G401.6 (cell line): ENCODE results near the gene IPO5.
"Not testable (repeated sequence)": the region's sequence is repeated elsewhere in the genome, so short reads cannot be mapped to it uniquely, and the experiment has no call there.

ENCODE experiments used
- FAIRE-seq: peaks from 2 replicates; lab custom pipeline; 2012; peaks lifted over from hg19 to GRCh38; lab: Jason Lieb, UNC

IPO5 gene

GRCh38 chr13:97949316-97949715 lies 4.2 kb upstream of the IPO5 start:
- FAIRE-seq: not testable (repeated sequence)

- FAIRE-seq: no peak
Measured at GRCh38 chr13:97951376-97951775, 2.1 kb upstream of the IPO5 start.

GRCh38 chr13:97952831-97953230 lies 644 bp upstream of the IPO5 start:
- not testable (repeated sequence) for FAIRE-seq

DNA sequence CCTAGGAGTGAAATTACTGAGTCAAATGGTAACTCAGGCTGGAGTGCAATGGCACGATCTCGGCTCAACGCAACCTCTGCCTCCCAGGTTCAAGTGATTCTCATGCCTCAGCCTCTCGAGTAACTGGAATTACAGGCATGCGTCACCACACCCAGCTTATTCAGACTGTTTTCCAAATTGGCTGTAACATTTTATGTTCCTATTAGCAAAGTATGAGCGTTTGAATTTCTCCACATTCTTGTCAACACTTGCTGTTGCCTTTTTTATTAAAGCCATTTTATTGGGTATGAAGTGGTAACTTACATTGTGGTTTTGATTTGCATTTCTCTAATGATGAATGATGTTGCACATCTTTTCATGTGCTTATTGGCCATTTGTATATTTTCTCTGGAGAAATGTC lies 7.9 kb downstream of the IPO5 start:
- no peak for FAIRE-seq

DNA sequence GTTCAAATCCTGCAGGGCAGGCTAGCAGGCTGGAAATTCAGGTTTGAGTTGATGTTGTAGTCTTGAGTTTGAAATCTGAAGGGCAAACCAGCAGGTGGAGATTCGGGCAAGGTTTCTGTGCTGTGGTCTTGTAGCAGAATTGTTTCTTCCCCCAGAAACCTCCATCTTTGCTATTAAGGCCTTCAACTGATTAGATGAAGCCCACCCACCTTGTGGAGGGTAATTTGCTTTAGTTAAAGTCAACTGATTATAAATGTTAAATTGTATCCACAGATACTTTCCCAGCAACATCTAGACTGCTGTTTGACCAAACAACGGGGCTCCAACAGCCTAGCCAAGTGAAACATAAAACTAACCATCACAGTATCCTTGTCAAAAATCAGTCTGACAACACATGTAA lies 9.4 kb downstream of the IPO5 start:
- FAIRE-seq: no peak

DNA sequence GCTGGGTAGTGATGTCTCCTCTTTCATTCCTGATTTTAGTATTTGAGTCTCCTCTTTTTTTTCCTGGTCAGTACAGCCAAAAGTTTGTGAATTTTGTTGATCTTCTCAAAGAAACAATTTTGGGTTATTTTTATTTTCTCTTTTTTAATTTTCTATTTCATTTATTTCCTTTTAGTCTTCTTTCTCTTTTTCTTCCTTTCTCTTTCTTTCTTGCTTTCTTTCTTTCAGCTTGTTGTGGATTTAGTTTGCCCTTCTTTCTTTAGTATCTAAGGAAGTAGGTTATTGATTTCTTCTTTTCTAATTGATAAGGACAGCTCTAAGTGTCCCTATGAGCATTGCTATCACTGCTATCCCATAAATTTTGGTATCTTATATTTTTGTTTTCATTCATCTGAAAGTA lies 13.8 kb downstream of the IPO5 start:
- FAIRE-seq: no peak

- no peak for FAIRE-seq
Measured at GRCh38 chr13:97967948-97968347, 14.5 kb downstream of the IPO5 start.

GRCh38 chr13:97971519-97971918 lies 18.0 kb downstream of the IPO5 start:
- FAIRE-seq: no peak

DNA sequence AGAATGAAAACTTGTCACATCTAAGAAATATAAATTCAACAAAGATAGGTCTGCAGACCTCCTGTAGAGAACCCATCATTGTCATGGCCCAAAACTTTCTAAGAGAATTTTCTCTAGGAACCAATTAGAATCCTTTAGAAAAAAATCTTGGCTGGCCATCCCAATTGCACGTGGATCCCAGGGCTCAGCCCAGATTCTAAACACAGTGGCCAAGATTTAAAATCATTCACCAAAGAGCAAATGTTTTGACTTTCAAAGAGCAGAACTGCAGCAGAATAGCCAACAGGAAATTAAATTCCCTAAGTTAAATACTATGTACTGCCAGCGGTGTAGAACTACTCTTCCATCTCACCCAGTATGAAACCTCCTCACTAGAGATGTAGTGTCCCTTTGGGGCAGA lies 21.3 kb downstream of the IPO5 start:
- no peak for FAIRE-seq

- FAIRE-seq: no peak
Measured at GRCh38 chr13:97975280-97975847, 21.9 kb downstream of the IPO5 start.

DNA sequence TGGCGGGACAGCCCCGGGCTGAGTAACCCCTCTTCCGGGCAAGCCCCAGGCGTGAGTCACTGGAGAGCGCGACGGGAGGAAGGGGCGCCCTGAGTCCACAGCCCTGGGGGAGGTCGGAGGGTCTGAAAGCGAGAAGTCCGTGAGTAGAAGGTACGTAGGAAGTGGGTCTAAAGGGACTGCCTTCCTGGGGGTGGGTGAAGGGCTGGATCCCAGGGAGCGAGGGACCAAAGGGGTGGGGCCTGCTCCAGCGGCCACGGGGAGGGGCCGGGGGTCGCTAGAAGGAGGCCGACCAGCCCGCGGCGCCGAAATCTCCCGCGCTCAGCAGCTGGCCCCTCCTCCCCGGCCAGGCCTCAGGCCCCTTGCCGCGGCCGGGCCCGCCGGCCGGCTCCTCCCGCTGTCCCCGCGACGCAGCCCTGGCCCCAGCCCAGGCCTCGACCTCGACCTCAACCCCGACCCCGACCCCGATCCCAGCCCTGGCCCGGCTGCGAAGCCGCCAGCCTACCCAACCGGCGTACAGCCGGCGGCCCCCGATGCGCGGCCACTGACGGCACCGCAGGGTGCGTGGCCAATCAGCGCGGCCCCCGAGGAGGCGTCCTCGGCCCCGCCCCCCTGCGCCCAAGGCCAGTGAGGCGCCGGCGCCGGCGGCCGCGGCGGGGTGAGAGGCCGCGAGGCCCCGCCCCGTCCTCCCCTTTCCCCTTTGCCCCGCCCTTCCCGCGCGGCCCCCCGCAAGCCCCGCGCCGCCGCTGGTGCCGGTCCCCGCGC lies 22.6 kb downstream of the IPO5 start:
- peak; percentile 17 for FAIRE-seq

DNA sequence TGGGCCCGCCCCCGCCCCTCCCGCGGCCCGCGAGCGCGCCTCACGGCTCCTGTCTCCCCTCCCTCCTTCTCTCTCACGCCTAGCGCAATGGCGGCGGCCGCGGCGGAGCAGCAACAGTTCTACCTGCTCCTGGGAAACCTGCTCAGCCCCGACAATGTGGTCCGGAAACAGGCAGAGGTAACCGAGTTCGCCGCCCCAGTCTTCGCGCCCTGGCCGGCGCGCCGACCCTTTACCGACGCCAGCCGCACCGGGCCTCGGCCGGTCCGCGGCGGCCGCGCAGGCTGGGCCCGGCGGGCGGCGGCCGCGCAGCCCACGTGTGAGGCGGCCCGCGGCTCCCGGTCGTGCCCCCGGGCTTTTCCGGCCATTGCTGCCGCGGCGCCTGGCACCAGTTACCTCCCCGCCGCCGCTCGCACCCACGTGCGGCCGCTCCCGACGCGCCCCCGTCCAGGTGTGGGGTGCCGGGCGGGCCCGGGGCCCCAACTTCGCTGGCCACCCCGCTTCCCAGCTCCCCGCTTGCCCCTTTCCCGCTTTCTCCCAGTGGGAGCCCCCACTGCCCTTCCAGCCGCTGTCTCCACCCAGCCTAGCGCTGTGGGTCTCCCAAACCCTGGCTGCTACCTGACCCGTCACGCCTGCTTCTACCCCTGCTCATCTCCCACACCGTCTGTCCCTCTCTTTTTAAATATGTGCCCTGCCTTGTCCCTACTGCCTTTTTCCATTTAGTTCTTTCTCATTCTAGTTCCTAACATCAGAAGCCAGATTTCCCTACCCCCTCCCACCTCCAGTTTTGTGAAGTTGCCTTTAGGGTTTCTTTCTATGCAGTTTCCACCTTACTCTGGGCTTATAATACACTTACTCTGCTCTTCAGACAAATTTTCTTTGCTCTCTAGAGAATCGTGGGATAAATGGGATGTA lies 23.4 kb downstream of the IPO5 start:
- FAIRE-seq: no peak

- no peak for FAIRE-seq
Measured at GRCh38 chr13:97977982-97978381, 24.5 kb downstream of the IPO5 start.

DNA sequence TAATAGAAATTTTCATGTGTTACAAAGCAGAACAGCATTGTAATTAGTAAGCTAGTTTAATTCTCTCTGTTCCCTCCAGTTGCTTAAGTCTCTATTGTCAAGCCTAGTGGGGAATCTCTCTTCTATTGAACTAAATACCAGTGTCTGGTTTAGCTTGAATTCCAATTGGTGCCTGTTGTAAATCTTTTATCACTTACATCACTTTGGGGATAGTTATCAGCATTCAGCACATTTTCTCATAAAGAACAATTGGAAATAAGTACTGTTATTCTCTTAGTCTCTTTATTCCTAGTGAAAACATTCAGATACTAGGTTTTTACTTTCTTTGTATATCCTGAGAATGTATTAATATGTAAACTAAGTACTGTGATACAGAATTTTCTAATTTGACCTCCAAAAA lies 25.2 kb downstream of the IPO5 start:
- no peak for FAIRE-seq

- FAIRE-seq: peak; percentile 51
Measured at GRCh38 chr13:97979051-97979450, 25.6 kb downstream of the IPO5 start.

- FAIRE-seq: no peak
Measured at GRCh38 chr13:97979556-97979955, 26.1 kb downstream of the IPO5 start.

GRCh38 chr13:97982286-97982685 lies 28.8 kb downstream of the IPO5 start:
- FAIRE-seq: no peak

GRCh38 chr13:97986835-97987234 lies 33.4 kb downstream of the IPO5 start:
- FAIRE-seq: no peak

DNA sequence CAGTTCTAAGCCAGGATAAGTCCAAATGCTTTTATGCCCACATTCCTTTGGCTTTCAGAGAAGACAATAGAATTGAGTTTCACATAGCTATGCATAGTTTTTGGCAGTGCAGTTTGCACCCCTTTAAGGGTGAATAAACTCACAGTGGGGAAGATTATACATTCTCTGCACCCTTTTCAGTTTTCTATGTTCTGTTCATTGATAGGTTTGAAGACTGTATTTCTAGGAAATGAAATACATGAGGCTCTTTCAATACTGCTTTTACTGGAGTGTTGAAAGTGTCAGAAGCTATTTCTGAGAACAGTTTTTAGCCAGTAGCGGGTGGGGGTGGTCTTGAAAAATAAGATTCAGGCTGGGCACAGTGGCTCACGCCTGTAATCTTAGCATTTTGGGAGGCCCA lies 46.2 kb downstream of the IPO5 start:
- FAIRE-seq: no peak

DNA sequence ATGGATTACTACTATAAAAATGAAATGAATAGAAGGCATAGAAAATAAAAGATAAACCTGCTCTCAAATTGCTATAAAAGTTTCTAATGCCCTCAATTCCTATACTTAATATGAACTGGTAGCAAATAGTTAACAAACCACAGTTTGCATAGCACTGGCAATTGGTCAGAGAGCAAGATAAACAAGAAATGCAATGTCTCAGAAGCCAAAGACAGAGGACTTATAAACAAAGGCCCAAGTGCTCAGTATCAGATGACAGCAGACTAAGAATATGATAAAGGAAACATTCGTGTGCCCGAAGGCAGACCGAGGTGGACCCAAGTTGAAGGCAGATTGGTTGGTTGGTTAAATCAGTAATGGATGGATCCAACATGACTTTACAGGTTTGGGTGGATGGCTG lies 50.6 kb downstream of the IPO5 start:
- no peak for FAIRE-seq

GRCh38 chr13:98004997-98005396 lies 51.5 kb downstream of the IPO5 start:
- FAIRE-seq: not testable (repeated sequence)

- FAIRE-seq: no peak
Measured at GRCh38 chr13:98007001-98007400, 53.5 kb downstream of the IPO5 start.

DNA sequence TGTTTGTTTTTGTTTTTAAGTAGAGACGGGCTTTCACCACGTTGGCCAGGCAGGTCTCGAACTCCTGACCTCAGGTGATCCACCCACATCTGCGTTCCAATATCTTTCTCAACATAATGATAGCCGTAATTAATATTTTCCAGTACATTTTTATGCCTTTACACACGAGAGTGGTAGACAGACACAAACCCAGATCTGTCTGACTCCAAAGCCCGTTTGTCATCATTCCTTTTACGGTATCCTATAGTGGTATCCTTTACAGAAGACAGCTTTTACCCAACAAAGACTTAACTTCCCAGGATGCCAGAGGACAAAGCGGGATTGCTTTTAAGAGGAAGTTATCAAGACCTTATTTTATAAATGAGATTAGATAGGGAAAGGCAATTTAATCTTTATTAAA lies 59.8 kb downstream of the IPO5 start:
- FAIRE-seq: no peak
